GM12874 (cell line): ENCODE data around the gene ACP7.

Source experiments
- CTCF ChIP-seq: IDR thresholded peaks from 2 replicates; pipeline ENCODE4 v1.5.1; 2011; ENCODE audit warnings: low read depth, mild to moderate bottlenecking, control low read depth, low read length, moderate library complexity; ENCODE audit not compliant: insufficient read depth

Gene ACP7

DNA sequence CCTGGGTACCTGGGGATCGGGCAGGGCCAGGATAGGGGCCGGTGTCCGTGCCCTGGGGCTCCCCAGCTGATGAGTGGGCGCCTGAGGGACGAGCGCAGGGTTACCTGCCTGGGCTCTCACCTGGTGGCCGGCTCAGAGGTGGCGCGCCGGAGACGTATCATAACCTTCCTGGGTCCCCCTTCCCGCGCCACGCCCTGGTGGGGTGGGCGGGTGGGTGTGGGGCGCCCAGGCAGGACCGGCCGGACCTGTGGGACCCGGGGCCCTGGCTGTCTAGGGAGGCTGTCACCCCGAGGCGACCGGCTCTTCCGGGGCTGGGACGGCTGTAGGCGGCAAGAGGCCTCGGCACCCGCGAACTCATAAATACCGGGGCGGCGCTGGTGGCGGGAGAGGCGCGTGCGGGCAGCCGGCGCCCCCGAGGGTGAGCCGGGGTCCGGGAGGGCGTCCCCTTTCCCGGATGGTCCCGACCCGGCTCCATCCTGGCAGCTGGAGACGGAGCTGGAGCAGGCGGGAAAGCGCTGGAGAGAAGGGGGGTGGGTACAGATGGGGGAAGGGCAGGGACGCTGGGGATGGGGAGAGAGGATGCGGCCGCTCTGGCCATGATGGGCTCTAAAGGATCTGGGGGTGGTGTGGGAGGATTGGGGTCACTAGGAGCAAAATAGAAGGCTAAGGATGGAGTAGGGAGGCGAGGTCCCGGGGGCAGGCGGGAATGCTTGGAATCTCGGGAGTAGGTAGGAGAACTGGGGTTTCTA, at the start of gene ACP7:
Gene ACP7 (plus strand): TSS at position 386 of the 749 bp plus-strand sequence. CDS start 902 bp downstream, outside the sequence.
- TF ChIP-seq CTCF: no peak

DNA sequence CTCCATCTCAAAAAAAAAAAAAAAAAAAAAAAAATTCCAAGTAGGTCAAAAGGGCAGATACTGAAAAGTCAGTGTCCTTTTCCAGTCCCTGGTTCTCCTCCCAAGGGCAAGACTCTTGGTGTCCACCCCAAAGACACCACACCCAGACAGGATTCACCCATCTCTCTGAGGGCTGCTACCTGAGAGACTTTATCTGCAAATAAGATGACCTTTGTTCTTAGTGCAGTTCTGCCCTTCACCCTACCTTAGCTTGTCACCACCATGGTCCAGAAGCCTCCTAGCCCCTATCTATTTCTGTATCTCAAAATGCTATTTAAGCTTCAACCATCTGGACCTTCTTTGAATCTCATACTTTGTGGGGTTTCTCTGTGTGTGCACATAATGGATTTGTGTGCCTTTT, 47.6 kb upstream of the ACP7 start:
- no peak for TF ChIP-seq CTCF

DNA sequence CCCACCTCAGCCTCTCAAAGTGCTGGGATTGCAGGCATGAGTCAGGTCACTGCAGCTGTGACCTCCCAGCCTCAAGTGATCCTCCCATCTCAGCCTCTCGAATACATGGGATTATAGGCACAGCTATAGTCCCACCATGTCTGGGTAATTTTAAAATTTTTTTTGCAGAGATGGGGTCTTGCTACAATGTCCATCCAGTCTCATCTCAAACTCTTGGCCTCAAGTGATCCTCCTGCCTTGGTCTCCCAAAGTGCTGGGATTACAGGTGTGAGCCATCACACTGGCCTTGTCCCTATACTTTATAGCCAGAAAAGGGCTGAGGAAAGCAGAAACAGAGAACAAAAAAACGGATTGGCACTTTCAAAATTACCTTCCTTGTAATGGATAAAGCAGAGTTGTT, 47.0 kb upstream of the ACP7 start:
- TF ChIP-seq CTCF: no peak

DNA sequence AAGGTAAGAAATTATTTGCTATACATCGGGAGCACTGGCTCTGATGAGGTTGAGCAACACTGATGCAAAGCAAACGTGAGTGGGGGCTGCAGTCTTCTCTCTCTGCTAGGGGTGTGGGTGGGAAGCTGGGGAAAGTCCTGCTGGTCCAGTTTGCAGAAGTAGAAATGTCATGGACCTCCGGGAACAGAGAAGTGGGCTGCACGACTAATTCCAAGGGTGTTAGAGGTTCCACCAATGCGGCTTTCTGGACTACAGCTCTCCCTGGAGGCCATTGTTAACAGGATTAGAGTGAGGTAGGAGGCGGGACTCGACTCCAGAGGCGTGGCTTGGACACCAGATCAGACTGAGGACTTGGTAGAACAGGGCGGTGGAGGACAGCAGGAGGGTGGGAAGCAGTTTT, 46.1 kb upstream of the ACP7 start:
- no peak for TF ChIP-seq CTCF

DNA sequence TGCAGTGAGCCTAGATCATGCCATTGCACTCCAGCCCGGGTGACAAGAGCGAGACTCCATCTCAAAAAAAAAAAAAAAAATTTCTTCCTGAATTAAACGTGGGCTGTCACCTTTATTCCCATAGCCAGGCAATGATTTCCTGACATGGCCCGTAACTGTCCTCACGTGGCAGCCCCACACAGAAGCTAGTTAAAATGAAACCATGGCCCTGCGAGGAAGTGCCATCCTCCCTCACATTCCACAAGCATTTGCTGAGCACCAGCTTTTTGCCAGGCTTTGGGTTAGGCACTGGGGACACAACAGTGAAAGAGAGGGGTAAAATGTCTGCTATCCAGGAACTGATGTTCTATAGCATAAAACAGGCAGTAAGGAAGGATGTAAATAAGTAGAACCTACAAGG, 38.7 kb upstream of the ACP7 start:
- TF ChIP-seq CTCF: no peak

- no peak for TF ChIP-seq CTCF
Observed at GRCh38 chr19:39046037-39046821, 37.9 kb upstream of the ACP7 start.

DNA sequence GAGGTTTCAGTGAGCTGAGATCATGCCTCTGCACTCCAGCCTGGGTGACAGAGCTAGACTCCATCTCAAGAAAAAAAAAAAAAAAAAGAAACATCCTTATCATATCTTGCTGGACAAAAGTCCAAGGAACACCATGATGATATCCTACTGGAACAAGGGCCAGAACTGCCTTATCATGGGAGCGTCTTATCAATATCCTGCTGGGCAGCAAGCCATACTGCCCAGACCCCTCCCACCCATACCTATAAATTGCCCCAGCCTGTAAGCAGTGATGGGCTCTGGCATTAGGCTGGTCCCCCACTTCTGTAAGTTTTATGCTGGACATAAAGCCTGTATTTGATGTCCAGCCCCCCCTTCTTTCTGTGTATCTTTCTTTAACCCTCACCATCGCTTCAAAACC, 37.1 kb upstream of the ACP7 start:
- TF ChIP-seq CTCF: no peak
